Esophagus muscularis mucosa (tissue), 3 donors: ENCODE data around the gene CACNG1.

ENCODE experiments used
- POLR2AphosphoS5 ChIP-seq, 2 donors: sonication (generic); formaldehyde crosslinking; IDR thresholded peaks; one replicate each; pipeline ENCODE4 v1.6.1; 2017; ENCODE audit warnings: antibody characterized with exemption in 2 of 2
- TF ChIP-seq, protein P1 (sequence below), 3 experiments: fragments of 200-600 bp in 2 of 3; fragments of 450-650 bp in 1 of 3; sonication (generic) in 2 of 3; IDR thresholded peaks; one replicate each; pipeline ENCODE4 v1.5.1; 2017 to 2019; ENCODE audit warnings: antibody characterized with exemption in 3 of 3, mild to moderate bottlenecking in 2 of 3, moderate library complexity in 1 of 3

DNA sequence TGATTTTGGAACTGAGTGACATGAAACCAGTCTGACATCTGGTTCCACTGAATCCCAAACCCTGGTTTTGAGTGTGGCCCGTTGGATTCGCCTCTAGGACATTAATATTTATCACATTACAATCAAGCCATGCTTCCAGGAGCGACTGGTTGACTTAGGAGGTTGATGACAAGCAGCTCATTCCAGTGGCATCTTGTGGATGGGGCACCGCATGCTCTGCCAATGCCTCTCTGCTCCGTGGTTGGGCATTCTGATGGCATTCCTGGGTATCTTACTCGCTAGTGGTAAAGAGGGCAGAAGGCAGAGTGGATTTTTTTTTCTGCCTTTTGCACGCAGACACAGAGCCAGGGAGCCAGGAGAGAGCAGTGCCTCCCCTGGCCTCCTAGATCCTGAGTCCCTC lies 48.4 kb upstream of the CACNG1 start:
- TF ChIP-seq, protein P1, sequence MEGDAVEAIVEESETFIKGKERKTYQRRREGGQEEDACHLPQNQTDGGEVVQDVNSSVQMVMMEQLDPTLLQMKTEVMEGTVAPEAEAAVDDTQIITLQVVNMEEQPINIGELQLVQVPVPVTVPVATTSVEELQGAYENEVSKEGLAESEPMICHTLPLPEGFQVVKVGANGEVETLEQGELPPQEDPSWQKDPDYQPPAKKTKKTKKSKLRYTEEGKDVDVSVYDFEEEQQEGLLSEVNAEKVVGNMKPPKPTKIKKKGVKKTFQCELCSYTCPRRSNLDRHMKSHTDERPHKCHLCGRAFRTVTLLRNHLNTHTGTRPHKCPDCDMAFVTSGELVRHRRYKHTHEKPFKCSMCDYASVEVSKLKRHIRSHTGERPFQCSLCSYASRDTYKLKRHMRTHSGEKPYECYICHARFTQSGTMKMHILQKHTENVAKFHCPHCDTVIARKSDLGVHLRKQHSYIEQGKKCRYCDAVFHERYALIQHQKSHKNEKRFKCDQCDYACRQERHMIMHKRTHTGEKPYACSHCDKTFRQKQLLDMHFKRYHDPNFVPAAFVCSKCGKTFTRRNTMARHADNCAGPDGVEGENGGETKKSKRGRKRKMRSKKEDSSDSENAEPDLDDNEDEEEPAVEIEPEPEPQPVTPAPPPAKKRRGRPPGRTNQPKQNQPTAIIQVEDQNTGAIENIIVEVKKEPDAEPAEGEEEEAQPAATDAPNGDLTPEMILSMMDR (IDR thresholded peaks at IDR 0.05), result no peak
- no peak for TF ChIP-seq POLR2AphosphoS5 (IDR thresholded peaks at IDR 0.05)
